Measurements from ENCODE around the gene NELFA. TPM values are rescaled to one million over a fixed set of nuclear protein-coding genes. Genes with fewer than 3 reads are reported as not detected.
A peak's percentile ranks its signal among the peaks of the same experiment; 100 is the strongest.

Gene NELFA
- total RNA-seq, 1 experiment from 2014 or later, result 56.1 TPM

- Histone ChIP-seq H2AFZ (ENCODE audit: low read depth, low read length, poor library complexity, severe bottlenecking) (no peak overlapping the region), H3K9me3 (ENCODE audit: control insufficient read depth in 1 of 2, insufficient read depth in 1 of 2, low read depth in 1 of 2, low read length in 2 of 2) (peaks cover 0 to 5% of the 10 kb centered on the region in 2 experiments; a peak in 1 of 4 replicates), H3K9me2 (ENCODE audit: insufficient read depth) (no peaks in the 10 kb centered on the region), H3K27me3 (ENCODE audit: insufficient read depth, low read length) (no peaks in the 10 kb centered on the region), H3K4me1 (ENCODE audit: control insufficient read depth in 1 of 2, insufficient read depth in 2 of 2, low read length in 2 of 2) (peaks cover 0 to 10% of the 10 kb centered on the region in 2 experiments; a peak in 1 of 4 replicates), H3K9ac (ENCODE audit: low read length) (no peak overlapping the region), H3K79me2 (ENCODE audit: insufficient read depth, low read length) (peaks cover 97% of the 10 kb centered on the region), H4K20me1 (ENCODE audit: insufficient read depth) (no peaks in the 10 kb centered on the region; the same call in 1 of the 2 replicates), H3K4me2 (ENCODE audit: low read length) (no peak overlapping the region), H3K27ac (ENCODE audit: low read depth, low read length) (no peak overlapping the region), H3K4me3 (replicated peaks in 1 of 2; ENCODE audit: low read depth in 1 of 2, low read length in 2 of 2) (no peak overlapping the region), H3K36me3 (ENCODE audit: control insufficient read depth in 1 of 2, insufficient read depth in 2 of 2, low read length in 2 of 2) (peaks cover 3 to 31% of the 10 kb centered on the region in 2 experiments; a peak in 3 of 4 replicates)
- ChIA-PET CTCF (no interaction called here), RAD21 (ENCODE audit: low non-redundant PET in 1 of 2, low total read pairs in 2 of 2, uncharacterized antibody in 2 of 2, unreplicated experiment in 2 of 2) (no interaction called here), POLR2A (no interaction called here)
- no TSS peak for BruUV-seq (replicated peaks)
- ATAC-seq (no peak), DNase-seq (ENCODE audit: low read depth, low spot score) (no peak)
- TF ChIP-seq FOSL1 (IDR thresholded peaks at IDR 0.05; ENCODE audit: low read depth) (0 out of 2 replicates have a peak, but pooled peaks have one; percentile 12), JUND (IDR thresholded peaks at IDR 0.05) (no peak)
- intact Hi-C loops (cut with micrococcal nuclease), result no loop called here
Observed at GRCh38 chr4:1998296-1998695, 10.5 kb downstream of the NELFA start.

- intact Hi-C loops (cut with micrococcal nuclease), result no loop called here
- Histone ChIP-seq H3K9ac (ENCODE audit: low read length) (no peak overlapping the region), H3K36me3 (ENCODE audit: control insufficient read depth in 1 of 2, insufficient read depth in 2 of 2, low read length in 2 of 2) (peaks cover 0 to 27% of the 10 kb centered on the region in 2 experiments; a peak in 2 of 4 replicates), H3K27ac (ENCODE audit: low read depth, low read length) (no peak overlapping the region), H3K9me3 (ENCODE audit: control insufficient read depth in 1 of 2, insufficient read depth in 1 of 2, low read depth in 1 of 2, low read length in 2 of 2) (peaks cover 0 to 5% of the 10 kb centered on the region in 2 experiments; a peak in 1 of 4 replicates), H3K4me1 (ENCODE audit: control insufficient read depth in 1 of 2, insufficient read depth in 2 of 2, low read length in 2 of 2) (peaks cover 0 to 10% of the 10 kb centered on the region in 2 experiments; a peak in 1 of 4 replicates), H3K9me2 (ENCODE audit: insufficient read depth) (no peaks in the 10 kb centered on the region), H2AFZ (ENCODE audit: low read depth, low read length, poor library complexity, severe bottlenecking) (no peak overlapping the region), H4K20me1 (ENCODE audit: insufficient read depth) (no peaks in the 10 kb centered on the region; the same call in 1 of the 2 replicates), H3K27me3 (ENCODE audit: insufficient read depth, low read length) (no peaks in the 10 kb centered on the region), H3K4me3 (replicated peaks in 1 of 2; ENCODE audit: low read depth in 1 of 2, low read length in 2 of 2) (no peak overlapping the region), H3K4me2 (ENCODE audit: low read length) (no peak overlapping the region), H3K79me2 (ENCODE audit: insufficient read depth, low read length) (peaks cover 97% of the 10 kb centered on the region)
- CTCF ChIA-PET, result no interaction called here
- TF ChIP-seq RAD21 (IDR thresholded peaks at IDR 0.05; ENCODE audit: low read depth) (no peak), ZBTB33 (IDR thresholded peaks at IDR 0.05; ENCODE audit: extremely low read depth, insufficient replicate concordance, low read length) (no peak), EZH2phosphoT487 (IDR thresholded peaks at IDR 0.05; ENCODE audit: borderline replicate concordance) (no peak), POLR2AphosphoS5 (IDR thresholded peaks at IDR 0.05; ENCODE audit: low read depth, low read length) (no peak), SRF (IDR thresholded peaks at IDR 0.05; ENCODE audit: low read depth) (no peak), SIN3A (IDR thresholded peaks at IDR 0.05; ENCODE audit: low read depth) (no peak), TCF7L2 (IDR thresholded peaks at IDR 0.05; ENCODE audit: borderline replicate concordance, extremely low read depth, insufficient read depth, insufficient read length) (no peak), POLR2A (IDR thresholded peaks at IDR 0.05; ENCODE audit: borderline replicate concordance, extremely low read depth, insufficient read depth, insufficient read length) (no peak), CBX3 (IDR thresholded peaks at IDR 0.05; ENCODE audit: low read depth) (no peak), FOSL1 (IDR thresholded peaks at IDR 0.05; ENCODE audit: low read depth) (no peak), ELF1 (IDR thresholded peaks at IDR 0.05; ENCODE audit: borderline replicate concordance, low read depth) (no peak), ZNF274 (IDR thresholded peaks at IDR 0.05; ENCODE audit: low read depth, low read length) (no peak), EGR1 (IDR thresholded peaks at IDR 0.05; ENCODE audit: low read depth) (no peak), YY1 (IDR thresholded peaks at IDR 0.05; ENCODE audit: extremely low read depth, insufficient replicate concordance, low read depth, low read length) (no peak), MAX (IDR thresholded peaks at IDR 0.05) (no peak), CEBPB (IDR thresholded peaks at IDR 0.05; ENCODE audit: low read depth) (no peak)
- ATAC-seq, result no peak
- POLR2A ChIA-PET, result no interaction called here
- DNase-seq (ENCODE audit: low read depth, low spot score), result no peak
- BruUV-seq (replicated peaks), result no TSS peak
- RAD21 ChIA-PET (ENCODE audit: low non-redundant PET in 1 of 2, low total read pairs in 2 of 2, uncharacterized antibody in 2 of 2, unreplicated experiment in 2 of 2), result no interaction called here
Observed at GRCh38 chr4:1997712-1998111, 11.1 kb downstream of the NELFA start.

Measured in HCT116 (cell line).